Keratinocyte (primary cell): ENCODE results near the gene GH1. TPM values are rescaled to one million over a fixed set of nuclear protein-coding genes. Genes with fewer than 3 reads are reported as not detected.

Experiments
- DNase-seq: peaks from one replicate; pipeline ENCODE4 v3.0.0-alpha.2; 2011; ENCODE audit warnings: low read depth, missing footprints, low spot score
- FAIRE-seq: peaks from 2 replicates; lab custom pipeline; 2011; peaks lifted over from hg19 to GRCh38; lab: Jason Lieb, UNC
- H2AFZ ChIP-seq: 2 replicates; pipeline ENCODE4 v1.6.0; 2012; ENCODE audit warnings: low read length, control low read depth, inconsistent platforms; ENCODE audit not compliant: control insufficient read depth
- H3K27ac ChIP-seq: 2 replicates; pipeline ENCODE4 v1.5.1; 2011; ENCODE audit warnings: low read length; ENCODE audit not compliant: control insufficient read depth, insufficient read depth
- H3K27me3 ChIP-seq: 3 replicates; pipeline ENCODE4 v1.6.0; 2011; ENCODE audit warnings: low read length; ENCODE audit not compliant: control insufficient read depth, insufficient read depth; ENCODE audit errors: extremely low read depth
- H3K36me3 ChIP-seq, 2 experiments: 2 replicates in 1 of 2; 3 replicates in 1 of 2; pipeline ENCODE4 v1.5.1; 2011; ENCODE audit warnings: low read length in 2 of 2, mild to moderate bottlenecking in 1 of 2; ENCODE audit not compliant: control insufficient read depth in 2 of 2, insufficient read depth in 2 of 2; ENCODE audit errors: extremely low read depth in 1 of 2
- H3K4me1 ChIP-seq: 3 replicates; pipeline ENCODE4 v1.5.1; 2011; ENCODE audit warnings: low read length; ENCODE audit not compliant: control insufficient read depth, insufficient read depth; ENCODE audit errors: extremely low read depth
- H3K4me2 ChIP-seq: 3 replicates; pipeline ENCODE4 v1.6.0; 2011; ENCODE audit warnings: low read depth, low read length; ENCODE audit not compliant: control insufficient read depth, insufficient read depth; ENCODE audit errors: extremely low read depth
- H3K4me3 ChIP-seq, 3 experiments: fragments of 200-600 bp in 1 of 3; sonication (generic) in 1 of 3; 2 replicates in 2 of 3; 3 replicates in 1 of 3; pipeline ENCODE4 v1.5.1; 2011 to 2016; ENCODE audit warnings: low read length in 3 of 3, mild to moderate bottlenecking in 3 of 3, control low read depth in 2 of 3, inconsistent platforms in 1 of 3, low read depth in 1 of 3, mixed read lengths in 1 of 3, mixed run types in 1 of 3, moderate library complexity in 1 of 3; ENCODE audit not compliant: control insufficient read depth in 2 of 3, insufficient read depth in 2 of 3; ENCODE audit errors: extremely low read depth in 1 of 3
- H3K79me2 ChIP-seq: 2 replicates; pipeline ENCODE4 v1.6.0; 2012; ENCODE audit warnings: low read length; ENCODE audit not compliant: control insufficient read depth, insufficient read depth
- H3K9ac ChIP-seq: 3 replicates; pipeline ENCODE4 v1.6.0; 2011; ENCODE audit warnings: low read length; ENCODE audit not compliant: control insufficient read depth, insufficient read depth; ENCODE audit errors: extremely low read depth
- H3K9me1 ChIP-seq: 3 replicates; pipeline ENCODE4 v1.6.0; 2011; ENCODE audit warnings: low read length; ENCODE audit not compliant: control insufficient read depth, insufficient read depth; ENCODE audit errors: extremely low read depth
- H3K9me3 ChIP-seq: 2 replicates; pipeline ENCODE4 v1.5.1; 2012; ENCODE audit warnings: low read depth, low read length; ENCODE audit not compliant: control insufficient read depth
- H4K20me1 ChIP-seq: 3 replicates; pipeline ENCODE4 v1.6.0; 2011; ENCODE audit warnings: low read length; ENCODE audit not compliant: control insufficient read depth, insufficient read depth; ENCODE audit errors: extremely low read depth
- CTCF ChIP-seq, 3 experiments: IDR thresholded peaks in 1 of 3; conservative IDR thresholded peaks in 1 of 3; optimal IDR thresholded peaks in 1 of 3; 2 replicates in 2 of 3; 3 replicates in 1 of 3; pipeline versions ENCODE3 to v1.5.1; 2011; ENCODE audit warnings: low read length in 3 of 3, mild to moderate bottlenecking in 3 of 3, moderate library complexity in 2 of 3, control low read depth in 1 of 3, inconsistent platforms in 1 of 3; ENCODE audit not compliant: insufficient read depth in 2 of 3; ENCODE audit errors: extremely low read depth in 1 of 3
- EZH2 ChIP-seq: IDR thresholded peaks from one replicate; pipeline ENCODE4 v1.6.1; 2012; ENCODE audit warnings: inconsistent platforms, mild to moderate bottlenecking, low read length, moderate library complexity
- dilution Hi-C: fragments of 300-500 bp; cut with MboI; formaldehyde crosslinking; loops from one replicate; pipeline ENCODE4 v1.7.0; 2020; ENCODE audit warnings: low sequenced_read_pairs; ENCODE audit not compliant: extremely low pct_ligation_motif_present
- polyA plus RNA-seq, 5 experiments: library from polyadenylated mRNA; depleted of rRNA in 3 of 5; stranded (reverse) in 3 of 5; stranded (forward) in 1 of 5; unstranded in 1 of 5; fragments of >200 nt; gene quantifications; 1 replicate in 1 of 5; 2 replicates in 3 of 5; 3 replicates in 1 of 5; pipeline versions ENCODE4 v1.2.1 to v1.2.3, GENCODE V29; 2011 to 2012; ENCODE audit warnings: missing spikeins in 2 of 5, low read depth in 1 of 5, low replicate concordance in 1 of 5

The GH1 gene
- polyA plus RNA-seq, 1 donor (not counting 4 experiments of a cell fraction or from before 2014, with no cell fraction given), result not detected

GRCh38 chr17:63955232-63955631, 36.6 kb upstream of the GH1 start:
- no peak overlapping the region for H3K4me2 ChIP-seq
- DNase-seq, result no peak
- H2AFZ ChIP-seq, result no peak overlapping the region
- dilution Hi-C loops, result no loop called here
- no peak overlapping the region for H3K4me3 ChIP-seq
- no peak for TF ChIP-seq CTCF (optimal IDR thresholded peaks at IDR 0.05 in 1 of 3, IDR thresholded peaks at IDR 0.05 in 1 of 3, conservative IDR thresholded peaks at IDR 0.05 in 1 of 3; ENCODE audit: extremely low read depth in 1 of 3, insufficient read depth in 2 of 3, low read length in 3 of 3)
- no peak for TF ChIP-seq EZH2
- no peaks in the 10 kb centered on the region for H3K4me1 ChIP-seq
- no peak overlapping the region for H3K9ac ChIP-seq
- H4K20me1 ChIP-seq, result no peaks in the 10 kb centered on the region
- H3K9me3 ChIP-seq, result no peaks in the 10 kb centered on the region
- peaks cover 29% of the 10 kb centered on the region for H3K27me3 ChIP-seq
- FAIRE-seq, result no peak
- no peak overlapping the region for H3K27ac ChIP-seq
- no peaks in the 10 kb centered on the region for H3K79me2 ChIP-seq
- H3K9me1 ChIP-seq, result no peaks in the 10 kb centered on the region
- H3K36me3 ChIP-seq, result no peaks in the 10 kb centered on the region

- TF ChIP-seq CTCF (optimal IDR thresholded peaks at IDR 0.05 in 1 of 3, IDR thresholded peaks at IDR 0.05 in 1 of 3, conservative IDR thresholded peaks at IDR 0.05 in 1 of 3; ENCODE audit: extremely low read depth in 1 of 3, insufficient read depth in 2 of 3, low read length in 3 of 3), result no peak
- TF ChIP-seq EZH2, result no peak
- DNase-seq (no peak), FAIRE-seq (no peak)
- Histone ChIP-seq H3K36me3 (no peaks in the 10 kb centered on the region), H3K9me1 (no peaks in the 10 kb centered on the region), H3K27ac (no peak overlapping the region), H4K20me1 (no peaks in the 10 kb centered on the region), H3K4me3 (no peak overlapping the region), H3K79me2 (no peaks in the 10 kb centered on the region), H3K27me3 (peaks cover 24% of the 10 kb centered on the region), H3K4me2 (no peak overlapping the region), H2AFZ (no peak overlapping the region), H3K9me3 (no peaks in the 10 kb centered on the region), H3K4me1 (no peaks in the 10 kb centered on the region), H3K9ac (no peak overlapping the region)
- dilution Hi-C loops, result no loop called here
Observed at GRCh38 chr17:63954402-63955063, 35.9 kb upstream of the GH1 start.
